ENCODE results near the gene TSHZ2.

The TSHZ2 gene

GRCh38 chr20:53227523-53227922 lies 255.4 kb downstream of the TSHZ2 start:
- no peak for DNase-seq (ENCODE audit: low read depth in 2 of 3, low spot score in 2 of 3)

- no peak for DNase-seq (ENCODE audit: low read depth in 2 of 3, low spot score in 2 of 3)
These were observed 258.9 kb downstream of the TSHZ2 start for GRCh38 chr20:53231061-53231460.

GRCh38 chr20:53237461-53237860 lies 265.3 kb downstream of the TSHZ2 start:
- no peak for DNase-seq (ENCODE audit: low read depth in 2 of 3, low spot score in 2 of 3)

- DNase-seq (ENCODE audit: low read depth in 2 of 3, low spot score in 2 of 3) = no peak
These were observed 266.0 kb downstream of the TSHZ2 start for GRCh38 chr20:53238121-53238660.

GRCh38 chr20:53243152-53243551 lies 271.0 kb downstream of the TSHZ2 start:
- DNase-seq (ENCODE audit: low read depth in 2 of 3, low spot score in 2 of 3) = no peak

GRCh38 chr20:53244711-53245110 lies 272.6 kb downstream of the TSHZ2 start:
- DNase-seq (ENCODE audit: low read depth in 2 of 3, low spot score in 2 of 3) = no peak

GRCh38 chr20:53245574-53245973 lies 273.4 kb downstream of the TSHZ2 start:
- no peak for DNase-seq (ENCODE audit: low read depth in 2 of 3, low spot score in 2 of 3)

- DNase-seq (ENCODE audit: low read depth in 2 of 3, low spot score in 2 of 3) = no peak
These were observed 275.4 kb downstream of the TSHZ2 start for GRCh38 chr20:53247468-53248103.

- no peak for DNase-seq (ENCODE audit: low read depth in 2 of 3, low spot score in 2 of 3)
These were observed 278.3 kb downstream of the TSHZ2 start for GRCh38 chr20:53250456-53250855.

- no peak for DNase-seq (ENCODE audit: low read depth in 2 of 3, low spot score in 2 of 3)
These were observed 279.8 kb downstream of the TSHZ2 start for GRCh38 chr20:53252002-53252401.

GRCh38 chr20:53253668-53254067 lies 281.5 kb downstream of the TSHZ2 start:
- no peak for DNase-seq (ENCODE audit: low read depth in 2 of 3, low spot score in 2 of 3)

GRCh38 chr20:53255102-53255710 lies 283.0 kb downstream of the TSHZ2 start:
- peak in 1 of 3 experiments; percentile 4 for DNase-seq (ENCODE audit: low read depth in 2 of 3, low spot score in 2 of 3)

GRCh38 chr20:53258741-53259140 lies 286.6 kb downstream of the TSHZ2 start:
- no peak for DNase-seq (ENCODE audit: low read depth in 2 of 3, low spot score in 2 of 3)

- DNase-seq (ENCODE audit: low read depth in 2 of 3, low spot score in 2 of 3) = no peak
These were observed 288.0 kb downstream of the TSHZ2 start for GRCh38 chr20:53260168-53260567.

- DNase-seq (ENCODE audit: low read depth in 2 of 3, low spot score in 2 of 3) = no peak
These were observed 288.4 kb downstream of the TSHZ2 start for GRCh38 chr20:53260591-53260990.

- no peak for DNase-seq (ENCODE audit: low read depth in 2 of 3, low spot score in 2 of 3)
These were observed 290.2 kb downstream of the TSHZ2 start for GRCh38 chr20:53262365-53262764.

- DNase-seq (ENCODE audit: low read depth in 2 of 3, low spot score in 2 of 3) = no peak
These were observed 291.6 kb downstream of the TSHZ2 start for GRCh38 chr20:53263554-53264438.

GRCh38 chr20:53264604-53265003 lies 292.4 kb downstream of the TSHZ2 start:
- DNase-seq (ENCODE audit: low read depth in 2 of 3, low spot score in 2 of 3) = no peak

GRCh38 chr20:53265304-53265875 lies 293.2 kb downstream of the TSHZ2 start:
- no peak for DNase-seq (ENCODE audit: low read depth in 2 of 3, low spot score in 2 of 3)

GRCh38 chr20:53269380-53269779 lies 297.2 kb downstream of the TSHZ2 start:
- no peak for DNase-seq (ENCODE audit: low read depth in 2 of 3, low spot score in 2 of 3)

- no peak for DNase-seq (ENCODE audit: low read depth in 2 of 3, low spot score in 2 of 3)
These were observed 298.7 kb downstream of the TSHZ2 start for GRCh38 chr20:53270792-53271375.
